NCI-H2107 (cell line): ENCODE data around the gene SLC15A3.
"Not testable (repeated sequence)": the region's sequence is repeated elsewhere in the genome, so short reads cannot be mapped to it uniquely, and the experiment has no call there.

Source experiments
- DNase-seq: peaks from one replicate; lab custom pipeline; 2025; lab: John Stamatoyannopoulos, UW

The SLC15A3 gene

DNA sequence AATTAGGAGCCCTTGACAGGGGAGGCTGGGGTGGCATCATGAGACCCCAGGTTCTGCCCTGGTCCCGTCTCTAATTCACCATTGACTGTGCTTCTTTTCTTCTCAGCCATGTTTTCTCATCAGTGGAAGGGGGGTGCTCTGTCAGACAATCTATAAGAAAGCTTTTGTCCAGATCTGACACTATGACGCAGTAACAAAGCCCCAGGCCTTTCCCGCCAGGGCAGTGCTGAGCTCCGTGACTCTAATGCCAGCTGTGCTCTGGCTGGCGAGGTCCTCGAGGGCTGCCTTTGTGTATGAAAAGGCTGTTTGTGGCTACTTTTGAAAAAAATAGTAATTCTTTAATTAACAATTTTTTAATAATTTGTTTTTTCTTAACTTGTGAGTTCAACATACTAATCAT, 22.8 kb upstream of the SLC15A3 start:
- DNase-seq, result no peak

DNA sequence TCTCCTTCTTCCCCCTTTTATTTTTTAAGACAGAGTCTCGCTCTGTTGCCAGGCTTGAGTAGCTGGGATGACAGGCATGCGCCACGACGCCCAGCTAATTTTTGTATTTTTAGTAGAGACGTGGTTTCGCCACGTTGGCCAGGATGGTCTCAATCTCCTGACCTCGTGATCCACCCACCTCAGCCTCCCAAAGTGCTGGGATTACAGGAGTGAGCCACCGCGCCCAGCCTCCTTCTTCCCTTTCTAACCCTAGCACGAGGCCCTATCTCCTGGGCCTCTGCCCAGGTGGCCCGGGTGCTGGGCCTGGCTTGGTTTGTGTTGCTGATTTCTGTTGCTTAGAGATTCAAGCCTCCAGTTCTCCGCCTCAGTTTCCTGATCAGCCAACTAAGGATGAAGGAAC, 22.3 kb upstream of the SLC15A3 start:
- not testable (repeated sequence) for DNase-seq

DNA sequence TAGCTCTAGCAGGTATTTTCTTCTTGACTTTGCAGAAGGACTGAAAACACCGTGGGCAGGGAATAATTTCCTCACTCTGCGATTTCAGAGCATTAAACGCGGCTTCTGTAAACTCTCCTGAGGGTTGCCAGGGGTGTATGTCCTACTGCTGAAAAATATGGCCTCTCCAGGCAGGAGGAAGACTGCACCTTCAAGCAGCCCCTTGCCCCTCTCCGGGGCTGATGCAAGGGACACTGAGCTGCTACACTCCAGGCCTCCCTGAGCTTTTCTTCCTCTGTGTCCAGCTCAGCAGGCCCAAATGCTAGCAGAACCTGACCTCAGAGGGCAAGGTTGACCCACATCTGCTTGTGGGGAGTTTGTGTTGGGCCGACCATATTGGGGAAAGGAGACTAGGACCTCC, 21.7 kb upstream of the SLC15A3 start:
- no peak for DNase-seq

DNA sequence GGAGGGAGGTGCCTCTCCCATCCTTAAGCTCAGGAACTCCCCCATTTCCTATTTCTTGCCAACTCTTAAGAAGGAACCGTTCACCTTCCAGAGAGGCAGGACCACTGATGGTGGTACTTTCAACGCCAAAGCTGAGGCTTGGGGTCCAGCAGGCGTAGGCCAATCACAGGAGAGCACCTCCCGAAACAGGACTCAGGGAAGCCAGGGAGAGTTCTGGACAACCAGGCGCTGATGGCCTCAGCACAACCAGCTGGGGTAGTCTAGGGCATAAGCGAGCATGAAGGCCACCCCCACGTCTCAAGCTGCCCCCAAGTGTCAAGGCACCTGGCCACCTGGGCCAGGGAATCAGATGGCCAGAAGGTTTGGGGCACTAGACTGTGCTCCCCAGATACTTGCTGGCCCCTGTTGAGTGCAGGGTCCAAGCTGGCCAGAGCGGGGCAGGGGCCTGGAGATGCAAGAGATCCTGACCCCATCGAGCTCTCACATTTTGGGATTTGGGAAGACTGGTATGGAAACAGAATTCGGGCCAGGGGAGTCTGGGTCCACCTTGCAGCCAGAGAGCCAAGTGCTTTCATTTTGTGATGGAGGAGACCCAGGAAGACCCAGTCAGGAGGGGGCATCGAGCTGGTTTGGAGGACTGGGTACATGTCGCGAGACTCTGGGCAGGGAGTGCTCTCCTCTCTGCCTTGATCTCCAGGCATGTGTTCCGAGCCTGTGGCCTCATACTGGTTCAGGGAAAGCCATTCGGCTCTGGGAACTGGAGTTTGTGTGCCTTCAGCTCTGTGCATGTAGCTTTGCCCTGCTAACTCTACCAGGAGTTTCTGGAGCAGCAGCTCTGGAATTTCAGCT, 20.4 kb upstream of the SLC15A3 start:
- DNase-seq, result no peak

DNA sequence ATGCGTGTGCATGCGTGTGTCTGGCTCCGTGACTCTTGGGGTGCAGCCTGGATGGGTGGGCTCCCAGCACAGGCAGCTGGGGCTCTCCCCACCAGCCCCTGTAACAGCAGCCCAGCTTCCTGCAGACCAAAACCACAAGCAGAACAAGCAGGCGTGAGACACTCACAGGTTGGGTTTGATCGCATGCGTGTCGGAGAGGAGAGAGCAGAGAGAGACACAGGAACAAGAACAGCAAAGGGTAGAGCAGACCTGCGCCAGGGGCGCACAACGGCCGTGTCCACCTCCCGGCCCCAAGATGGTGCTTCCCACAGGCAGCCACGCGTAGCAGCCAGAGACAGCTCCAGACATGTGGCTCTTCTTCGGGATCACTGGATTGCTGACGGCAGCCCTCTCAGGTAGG, 19.5 kb upstream of the SLC15A3 start, which contains the start of gene CD6:
TSS of gene CD6 (plus strand) at position 161 of the 400 bp plus-strand sequence. CDS start at position 347, 186 bp downstream.
- DNase-seq, result no peak

DNA sequence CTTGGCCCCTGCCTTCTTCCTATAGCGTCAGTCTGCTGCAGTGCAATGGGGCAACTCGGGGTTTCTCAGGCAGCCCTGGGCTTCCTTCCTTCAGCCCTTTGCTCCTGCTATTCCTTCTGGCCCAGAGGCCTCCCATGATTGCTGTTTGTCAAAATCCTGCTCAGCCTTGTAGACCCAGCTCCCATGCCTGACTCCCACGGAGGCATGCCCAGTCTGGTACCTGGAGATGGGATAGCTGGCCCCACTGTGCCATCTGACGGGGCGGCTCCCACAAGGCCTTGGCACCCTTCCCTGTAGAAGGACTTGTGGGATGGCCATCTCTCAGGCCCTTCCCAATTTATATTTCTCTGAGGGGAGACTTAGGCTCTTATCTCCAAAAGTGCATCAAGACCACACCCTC, 18.9 kb upstream of the SLC15A3 start:
- no peak for DNase-seq

DNA sequence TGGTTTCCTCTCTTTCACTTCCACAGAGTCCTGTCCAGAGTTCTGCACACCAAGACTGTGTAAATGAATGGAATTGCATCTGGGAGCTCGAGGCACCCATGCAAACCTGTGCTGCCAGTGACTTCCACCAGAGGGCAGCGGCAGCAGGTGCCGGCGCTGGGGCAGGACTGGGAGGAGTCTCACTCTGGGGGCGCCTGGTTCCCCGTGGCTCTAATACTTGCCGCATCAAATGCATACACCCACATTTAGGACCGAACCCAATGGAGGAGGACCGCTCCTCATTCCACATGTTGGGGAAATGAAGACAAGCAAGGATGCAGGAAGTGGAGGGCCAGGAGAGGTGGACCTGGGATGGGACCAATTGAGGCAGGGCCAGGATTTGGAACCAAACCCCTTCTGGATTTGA, 18.4 kb upstream of the SLC15A3 start:
- peak; percentile 7 for DNase-seq

DNA sequence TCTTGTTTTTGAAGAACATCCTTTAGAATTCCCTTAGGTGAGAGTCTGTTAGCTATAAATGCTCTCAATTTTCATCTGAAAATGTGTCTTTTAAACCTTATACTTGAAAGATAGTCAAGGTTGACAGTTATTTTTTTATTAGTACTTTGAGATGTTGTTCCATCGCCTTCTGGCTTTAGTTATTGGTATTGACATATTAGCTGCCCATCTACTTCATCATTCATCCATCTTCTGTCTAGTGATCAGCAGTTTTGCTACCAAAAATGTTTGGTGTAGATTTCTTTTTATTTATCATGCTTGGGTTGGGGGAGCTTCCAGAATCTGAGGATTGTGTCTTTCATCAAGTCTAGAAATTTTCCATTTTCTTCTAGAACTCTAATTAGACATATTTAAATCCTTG, 16.2 kb upstream of the SLC15A3 start:
- DNase-seq, result no peak

DNA sequence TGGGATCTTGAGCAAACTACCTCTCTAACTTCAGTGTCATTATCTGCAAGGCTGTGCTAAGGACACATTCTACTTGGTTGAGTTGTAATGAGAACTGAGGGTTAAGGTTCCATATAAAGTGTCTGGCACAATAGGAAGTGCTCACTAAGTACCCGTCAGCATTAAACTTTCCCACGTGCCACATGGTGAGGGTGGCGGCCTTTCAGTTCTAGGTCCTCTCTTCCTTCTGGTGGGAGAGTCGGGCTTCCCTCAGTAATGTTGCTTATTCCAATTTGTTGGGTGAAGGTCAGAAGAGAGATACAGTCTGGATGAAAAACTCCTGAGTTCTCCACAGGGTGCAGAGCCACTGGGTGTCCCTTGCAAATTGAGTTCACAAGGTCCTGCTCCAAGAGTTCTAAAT, 14.9 kb upstream of the SLC15A3 start:
- no peak for DNase-seq

DNA sequence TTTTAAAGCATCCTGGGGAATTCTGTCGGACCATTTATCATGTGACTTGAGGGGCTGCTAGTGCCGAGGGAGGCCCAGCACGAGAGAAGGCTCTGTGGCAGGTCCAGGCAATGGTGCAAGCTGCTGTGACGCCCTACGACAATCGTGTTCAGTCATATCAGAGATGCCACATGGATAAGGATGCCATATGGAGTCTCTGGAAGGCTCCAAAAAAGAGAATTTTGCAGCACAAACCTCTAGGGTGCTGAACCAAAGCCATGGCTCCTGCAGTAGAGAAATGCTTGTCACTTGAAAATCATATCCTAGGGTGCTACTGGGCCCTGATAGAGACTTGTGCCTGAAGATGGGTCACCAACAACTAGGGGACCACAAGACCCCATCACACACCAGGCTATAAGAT, 12.8 kb upstream of the SLC15A3 start:
- no peak for DNase-seq

DNA sequence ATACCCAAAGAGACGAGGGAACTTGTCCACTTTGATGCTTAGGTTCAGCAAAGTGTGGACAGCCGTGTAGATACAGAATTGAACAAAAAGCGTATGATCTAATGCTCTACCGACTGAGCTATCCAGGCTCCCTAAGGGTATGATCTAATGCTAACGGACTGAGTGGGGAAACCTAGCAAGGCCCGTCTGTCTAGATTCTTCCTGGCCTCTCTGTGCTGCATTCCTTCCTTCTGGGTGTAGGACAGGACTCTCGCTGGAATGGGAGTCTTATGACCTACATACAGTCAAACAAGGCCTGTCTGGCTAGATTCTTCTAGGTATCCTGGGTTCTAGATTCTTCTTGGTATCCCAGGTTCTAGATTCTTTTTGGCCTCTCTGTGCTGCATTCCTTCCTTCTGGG, 8.4 kb upstream of the SLC15A3 start:
- DNase-seq, result no peak

DNA sequence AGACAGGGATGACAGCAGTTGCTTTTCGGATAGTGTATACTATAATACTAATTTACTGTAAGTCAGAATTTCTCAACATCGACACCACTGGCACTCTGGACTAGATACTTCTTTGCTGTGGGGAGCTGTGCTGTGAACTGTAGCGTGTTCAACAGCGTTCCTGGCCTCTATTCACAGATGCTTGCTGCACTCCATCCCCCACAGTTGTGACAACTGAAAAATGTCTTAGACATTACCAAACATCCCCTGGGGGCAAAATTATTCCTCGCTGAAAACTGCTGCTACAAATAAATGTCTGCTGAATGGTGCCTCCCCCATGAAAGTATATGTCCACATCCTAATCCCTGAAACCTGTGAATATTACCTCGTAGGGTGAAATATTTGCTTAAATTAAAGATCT, 7.5 kb upstream of the SLC15A3 start:
- no peak for DNase-seq

DNA sequence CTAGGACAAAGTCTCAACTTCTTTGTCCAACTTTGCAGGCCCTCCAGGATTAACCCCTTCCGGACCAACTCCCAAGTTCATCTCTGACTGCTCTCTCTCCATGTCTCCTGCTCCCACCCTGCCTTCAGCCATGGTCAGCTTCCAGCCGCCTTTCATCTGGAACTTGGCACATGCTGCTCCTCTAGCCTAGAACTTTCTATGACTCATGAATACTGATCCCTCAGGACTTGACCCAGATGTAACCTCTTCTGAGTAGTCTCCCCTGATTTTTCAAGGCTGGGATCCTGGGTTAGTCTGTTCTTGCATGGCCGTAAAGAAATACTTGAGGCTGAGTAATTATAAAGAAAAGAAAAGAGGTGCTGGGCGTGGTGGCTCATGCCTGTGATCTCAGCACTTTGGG, 5.2 kb upstream of the SLC15A3 start:
- DNase-seq, result no peak

DNA sequence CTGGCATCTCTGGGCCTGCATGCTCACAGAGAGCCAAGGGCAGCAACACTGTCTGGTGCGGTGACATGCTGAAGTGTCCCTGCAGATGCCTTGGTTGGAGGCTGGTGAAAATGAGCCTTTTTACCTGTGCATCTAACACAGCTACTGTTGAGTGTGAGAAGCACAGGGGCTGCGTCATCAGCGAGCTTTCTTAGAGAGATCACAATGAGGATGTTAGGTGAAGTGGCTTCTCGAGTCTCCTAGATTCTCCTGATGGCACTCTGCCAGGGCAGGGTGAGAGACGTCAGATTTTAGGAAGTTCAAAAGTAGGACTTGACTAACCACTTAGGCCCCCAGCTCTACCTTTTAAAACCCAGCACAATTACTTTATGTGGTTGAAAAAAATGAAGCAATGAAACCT, 3.6 kb upstream of the SLC15A3 start:
- peak; percentile 27 for DNase-seq

DNA sequence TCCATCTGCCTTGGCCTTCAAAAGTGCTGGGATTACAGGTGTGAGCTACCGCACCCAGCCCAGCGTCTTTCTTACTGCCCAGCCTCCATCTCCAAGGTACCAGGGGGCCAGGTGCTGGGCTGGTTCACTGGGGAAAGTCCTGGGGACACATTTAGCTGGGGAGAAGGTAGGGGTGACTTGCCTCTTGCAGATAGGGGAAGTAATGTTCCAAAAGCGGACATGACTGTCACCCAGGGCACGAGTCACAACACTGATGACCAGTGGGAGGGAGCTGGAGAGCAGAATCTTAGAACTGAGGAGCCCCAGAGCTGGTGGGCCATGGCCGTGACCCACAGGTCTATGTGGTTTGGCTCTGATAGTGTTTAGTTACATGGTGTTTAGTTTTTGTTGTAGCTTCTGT, 2.4 kb upstream of the SLC15A3 start:
- DNase-seq, result no peak

DNA sequence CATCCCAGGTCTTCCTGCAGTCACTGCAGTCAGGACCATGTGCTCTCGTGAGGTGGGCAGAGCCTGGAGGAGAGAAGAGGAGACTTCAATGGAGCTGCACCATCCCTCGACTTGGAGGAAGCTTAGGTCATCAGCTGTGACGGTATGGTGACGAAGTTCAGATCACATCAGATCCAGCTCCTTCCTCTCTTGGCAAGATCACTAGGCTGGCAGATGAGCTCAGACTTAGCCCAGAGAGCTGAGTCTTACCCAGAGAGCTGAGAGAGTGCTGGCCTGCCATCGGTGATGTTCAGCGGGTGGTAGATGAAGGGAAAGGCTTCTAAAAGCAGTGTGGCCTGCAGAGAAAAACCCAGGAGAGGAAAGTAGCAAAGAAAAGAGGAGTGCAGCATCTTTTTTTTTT, 1.8 kb upstream of the SLC15A3 start:
- DNase-seq, result no peak

DNA sequence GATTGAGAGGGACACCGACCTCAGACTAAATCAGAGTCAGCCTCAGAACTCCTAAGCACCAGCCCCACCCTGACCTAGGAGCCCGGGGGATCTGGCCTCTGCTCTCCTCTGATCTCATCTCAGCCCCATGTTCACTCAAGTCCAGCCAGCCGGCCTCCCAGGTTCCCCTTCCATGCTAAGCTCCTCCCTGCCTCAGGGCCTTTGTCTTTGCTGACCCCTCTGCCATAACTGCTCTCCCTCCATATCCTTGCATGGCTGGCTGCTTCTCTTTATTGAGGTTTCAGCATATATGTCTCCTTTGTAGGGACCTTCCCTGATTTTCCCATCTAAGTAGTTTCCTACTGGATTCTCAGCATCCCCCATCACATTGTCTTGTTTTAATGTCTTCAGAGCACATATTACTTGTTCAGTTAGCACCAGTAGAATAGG, 780 bp upstream of the SLC15A3 start:
- no peak for DNase-seq

DNA sequence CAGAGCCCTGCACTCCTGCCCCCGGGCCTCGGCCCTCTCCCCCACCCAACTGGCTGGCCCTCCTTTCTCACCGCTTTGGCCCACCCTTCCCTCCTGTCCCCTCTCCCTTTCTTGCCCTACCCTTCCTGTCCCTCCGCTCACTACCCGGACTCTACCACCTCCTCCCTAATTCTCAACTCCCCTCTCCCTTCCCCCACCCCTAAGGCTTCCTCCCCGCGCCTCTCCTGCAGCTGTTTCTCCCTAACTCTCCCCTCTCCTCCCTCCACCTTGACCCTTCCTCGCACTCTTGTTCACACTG, 421 bp downstream of the SLC15A3 start:
- no peak for DNase-seq

DNA sequence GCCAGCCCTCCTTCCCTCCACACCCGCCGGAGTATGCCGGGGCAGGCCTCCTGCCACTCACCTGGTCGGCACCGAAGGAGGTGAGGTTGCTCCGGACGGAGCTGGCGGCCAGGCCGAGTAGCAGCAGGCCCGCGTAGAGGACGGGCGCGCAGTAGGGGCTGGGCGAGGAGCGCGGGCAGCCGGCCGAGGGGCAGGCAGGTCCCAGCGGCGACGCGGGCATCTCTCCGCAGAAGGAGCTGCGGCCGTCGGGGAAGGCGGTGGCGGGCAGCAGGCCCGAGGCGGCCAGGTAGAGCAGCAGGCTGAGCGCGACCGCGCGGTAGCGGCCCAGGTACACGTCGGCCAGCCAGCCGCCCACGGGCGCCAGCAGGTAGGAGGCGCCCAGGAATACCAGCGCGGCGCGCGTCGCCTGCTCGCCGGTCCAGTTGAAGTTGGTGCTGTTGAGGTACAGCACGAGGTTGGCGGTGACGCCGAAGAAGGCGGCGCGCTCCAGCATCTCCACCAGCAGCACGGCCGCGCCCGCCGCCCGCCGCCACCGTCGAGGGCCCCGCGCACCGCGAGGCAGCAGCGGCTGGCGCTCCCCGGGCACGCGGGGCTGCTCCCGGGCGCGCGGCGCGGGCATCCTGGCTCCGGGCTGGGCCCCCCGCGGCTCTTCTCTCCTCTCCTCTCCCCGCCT, 907 bp downstream of the SLC15A3 start:
- no peak for DNase-seq

DNA sequence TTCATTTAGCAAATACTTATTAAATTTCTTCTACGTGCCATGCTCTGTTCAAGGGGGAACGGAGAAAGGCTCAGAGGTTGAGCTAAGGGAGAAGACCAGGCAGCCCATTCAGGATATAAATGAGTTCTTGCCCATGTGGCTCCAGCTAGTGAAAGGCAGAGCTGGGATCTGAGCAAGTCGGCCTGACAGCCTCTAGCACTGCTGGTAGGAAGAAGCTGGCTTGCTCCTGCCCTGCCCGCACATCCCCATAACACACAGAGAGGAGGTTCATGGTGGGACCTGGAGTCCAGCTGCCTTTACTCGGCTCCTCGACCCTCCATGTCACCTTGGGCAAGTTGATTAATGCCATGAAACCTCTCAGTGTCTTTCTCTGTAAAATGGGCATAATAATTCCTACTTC, 2.0 kb downstream of the SLC15A3 start:
- no peak for DNase-seq

DNA sequence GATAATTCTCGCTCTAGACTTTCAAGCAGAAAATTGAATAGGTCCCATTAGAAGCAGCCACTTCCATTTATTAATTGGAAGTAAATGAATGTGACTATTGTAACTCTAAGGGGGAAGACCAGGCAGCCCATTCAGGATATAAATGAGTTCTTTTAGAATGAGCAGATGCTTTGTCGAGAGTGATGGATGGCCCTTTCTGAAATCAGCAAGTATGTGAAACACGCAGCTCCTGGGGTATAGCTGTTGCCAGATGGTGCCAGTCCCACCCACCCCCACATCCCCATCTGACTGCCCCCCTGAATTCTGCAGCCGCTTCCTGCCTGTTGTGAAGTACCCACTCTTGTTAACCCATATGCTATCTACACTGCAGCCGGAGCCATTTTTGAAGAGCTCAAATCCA, 3.7 kb downstream of the SLC15A3 start:
- no peak for DNase-seq

DNA sequence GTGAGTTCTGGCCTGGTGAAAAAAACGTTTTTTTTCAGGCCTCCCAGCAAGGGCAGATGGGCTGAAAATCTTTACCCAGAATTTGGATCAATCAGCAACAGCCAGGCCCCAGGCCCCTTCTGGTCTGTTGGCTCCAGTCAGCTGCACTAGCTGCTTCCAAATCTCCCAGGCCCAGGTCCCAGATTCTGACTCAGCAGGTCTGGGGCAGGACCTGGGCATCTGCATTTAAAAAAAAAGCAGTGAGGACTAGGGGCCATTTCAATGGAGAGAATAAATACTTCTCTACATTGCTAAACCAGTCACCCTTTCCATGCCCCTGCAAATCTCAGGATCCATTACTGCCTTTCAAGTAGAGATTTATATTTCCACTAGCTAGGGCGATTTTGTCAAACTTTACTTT, 4.3 kb downstream of the SLC15A3 start:
- no peak for DNase-seq

DNA sequence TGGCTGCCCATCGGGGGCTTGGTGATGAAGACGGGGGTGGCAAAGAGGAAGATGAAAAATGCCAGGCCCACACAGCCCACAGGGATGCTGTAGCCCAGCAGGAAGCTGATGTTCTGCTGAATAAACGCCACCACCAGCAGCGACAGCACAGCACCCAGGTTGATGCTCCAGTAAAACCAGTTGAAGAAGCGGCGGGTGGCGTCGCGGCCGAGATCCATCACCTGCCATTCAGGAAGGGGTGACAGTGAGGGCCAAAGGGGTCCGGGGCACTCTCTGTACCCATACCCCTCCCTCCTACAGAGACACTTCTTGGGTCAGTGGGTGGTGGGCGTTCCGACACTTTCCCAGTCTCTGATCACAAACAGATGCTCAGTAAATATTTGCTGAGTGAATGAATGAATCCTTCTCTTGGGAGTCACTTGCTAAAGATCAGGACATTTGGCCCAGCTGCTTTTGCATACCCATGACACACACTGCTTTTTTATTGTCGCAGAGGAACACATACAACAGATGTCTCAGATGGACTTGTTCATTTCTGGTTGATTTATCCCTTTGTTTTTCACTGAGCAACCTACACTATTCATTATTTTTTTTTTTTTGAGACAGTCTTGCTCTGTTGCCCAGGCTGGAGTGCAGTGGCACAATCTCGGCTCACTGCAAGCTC, 5.2 kb downstream of the SLC15A3 start:
- DNase-seq, result no peak
